HCT116 (cell line): ENCODE measurements around the gene SLC6A18. TPM values are rescaled to one million over a fixed set of nuclear protein-coding genes. Genes with fewer than 3 reads are reported as not detected.

Source experiments
- ATAC-seq: fragments of 200-7000 bp; cut with Tn5 transposase; 2 replicates; pipeline ENCODE4 v1.9.1; 2020; ENCODE audit warnings: mild to moderate bottlenecking, moderate library complexity
- BruUV-seq: library from RNA; stranded (reverse); fragments of 400-500 nt; replicated peaks from 2 replicates; lab custom pipeline; 2021; lab: Mats Ljungman, UMichigan
- CTCF ChIA-PET: fragments of 300-600 bp; sonication (Branson Sonifier 250); formaldehyde crosslinking; loops from one replicate; lab custom pipeline; 2021; ENCODE audit warnings: antibody characterized with exemption; lab: Charles Lee
- POLR2A ChIA-PET: fragments of 300-600, 350-600 bp; sonication (Branson Sonifier 250); formaldehyde crosslinking; loops from one replicate; lab custom pipeline; 2021; ENCODE audit warnings: antibody characterized with exemption; lab: Charles Lee
- RAD21 ChIA-PET, 2 experiments: fragments of 300-600 bp; sonication (Branson Sonifier 250); formaldehyde crosslinking; loops; one replicate each; lab custom pipeline; 2023; ENCODE audit warnings: low total read pairs in 2 of 2; ENCODE audit not compliant: uncharacterized antibody in 2 of 2, unreplicated experiment in 2 of 2, low non-redundant PET in 1 of 2; lab: Charles Lee
- DNase-seq: peaks from one replicate; pipeline ENCODE4 v3.0.0-alpha.2; 2010; ENCODE audit warnings: low read depth, low spot score
- H2AFZ ChIP-seq: fragments of 200-600 bp; shearing (Covaris generic), sonication (generic); 2 replicates; pipeline ENCODE4 v1.6.1; 2017; ENCODE audit warnings: low read depth, mixed run types, mixed read lengths, antibody characterized with exemption, low read length; ENCODE audit not compliant: poor library complexity, severe bottlenecking
- H3K27ac ChIP-seq: 2 replicates; pipeline ENCODE4 v1.5.1; 2012; ENCODE audit warnings: low read depth, low read length
- H3K27me3 ChIP-seq: fragments of 200-600 bp; sonication (generic); 2 replicates; pipeline ENCODE4 v1.6.1; 2016; ENCODE audit warnings: mixed run types, low read length, mixed read lengths; ENCODE audit not compliant: insufficient read depth
- H3K36me3 ChIP-seq, 2 experiments: fragments of 200-500 bp in 1 of 2; fragments of 200-600 bp in 1 of 2; sonication (Bioruptor generic) in 1 of 2; sonication (generic) in 1 of 2; 2 replicates each; pipeline versions ENCODE4 v1.5.1 to v1.6.1; 2014 to 2016; ENCODE audit warnings: low read length in 2 of 2, inconsistent platforms in 1 of 2, mixed read lengths in 1 of 2, mixed run types in 1 of 2; ENCODE audit not compliant: insufficient read depth in 2 of 2, control insufficient read depth in 1 of 2
- H3K4me1 ChIP-seq, 2 experiments: fragments of 200-600 bp in 1 of 2; sonication (generic) in 1 of 2; 2 replicates each; pipeline versions ENCODE4 v1.5.1 to v1.6.1; 2012 to 2017; ENCODE audit warnings: low read length in 2 of 2, inconsistent platforms in 1 of 2, mild to moderate bottlenecking in 1 of 2, mixed read lengths in 1 of 2, mixed run types in 1 of 2, moderate library complexity in 1 of 2; ENCODE audit not compliant: insufficient read depth in 2 of 2, control insufficient read depth in 1 of 2
- H3K4me2 ChIP-seq: fragments of 200-600 bp; sonication (generic); 2 replicates; pipeline ENCODE4 v1.6.1; 2017; ENCODE audit warnings: mixed run types, low read length, mixed read lengths
- H3K4me3 ChIP-seq, 2 experiments: fragments of 200-600 bp in 1 of 2; sonication (generic) in 1 of 2; replicated peaks in 1 of 2; 2 replicates each; pipeline ENCODE4 v1.5.1; 2011 to 2016; ENCODE audit warnings: low read length in 2 of 2, control low read depth in 1 of 2, low read depth in 1 of 2, mild to moderate bottlenecking in 1 of 2, mixed read lengths in 1 of 2, mixed run types in 1 of 2
- H3K79me2 ChIP-seq: fragments of 200-600 bp; sonication (generic); 2 replicates; pipeline ENCODE4 v1.6.1; 2017; ENCODE audit warnings: mild to moderate bottlenecking, mixed run types, low read length, moderate library complexity, mixed read lengths; ENCODE audit not compliant: insufficient read depth
- H3K9ac ChIP-seq: fragments of 200-600 bp; sonication (generic); 2 replicates; pipeline ENCODE4 v1.6.1; 2016; ENCODE audit warnings: low read length, mixed read lengths
- H3K9me2 ChIP-seq: fragments of 200-600 bp; sonication (generic), shearing (Covaris generic); 2 replicates; pipeline ENCODE4 v1.6.1; 2017; ENCODE audit warnings: mixed run types, mild to moderate bottlenecking, moderate library complexity; ENCODE audit not compliant: insufficient read depth
- H3K9me3 ChIP-seq, 2 experiments: fragments of 200-500 bp in 1 of 2; fragments of 200-600 bp in 1 of 2; sonication (Bioruptor generic) in 1 of 2; sonication (generic) in 1 of 2; 2 replicates each; pipeline ENCODE4 v1.6.1; 2014 to 2017; ENCODE audit warnings: low read length in 2 of 2, mixed read lengths in 2 of 2, inconsistent platforms in 1 of 2, low read depth in 1 of 2, mild to moderate bottlenecking in 1 of 2, mixed run types in 1 of 2, moderate library complexity in 1 of 2; ENCODE audit not compliant: control insufficient read depth in 1 of 2, insufficient read depth in 1 of 2
- H4K20me1 ChIP-seq: fragments of 200-600 bp; sonication (generic), shearing (Covaris generic); 2 replicates; pipeline ENCODE4 v1.6.1; 2017; ENCODE audit warnings: mixed run types, mild to moderate bottlenecking, moderate library complexity; ENCODE audit not compliant: insufficient read depth
- ATF3 ChIP-seq: IDR thresholded peaks from 2 replicates; pipeline ENCODE4 v1.6.1; 2012
- CBX3 ChIP-seq: IDR thresholded peaks from 2 replicates; pipeline ENCODE4 v1.6.1; 2012; ENCODE audit warnings: low read depth
- CEBPB ChIP-seq: IDR thresholded peaks from 2 replicates; pipeline ENCODE4 v1.6.1; 2012; ENCODE audit warnings: low read depth
- CTCF ChIP-seq, 3 experiments: fragments of 200-600 bp in 1 of 3; sonication (generic) in 1 of 3; IDR thresholded peaks in 2 of 3; conservative IDR thresholded peaks in 1 of 3; 2 replicates each; pipeline ENCODE4 v1.5.1; 2012 to 2017; ENCODE audit warnings: low read depth in 2 of 3, low read length in 2 of 3, antibody characterized with exemption in 1 of 3, borderline replicate concordance in 1 of 3, control low read depth in 1 of 3, mild to moderate bottlenecking in 1 of 3, mixed read lengths in 1 of 3, mixed run types in 1 of 3, moderate library complexity in 1 of 3; ENCODE audit not compliant: insufficient read depth in 1 of 3
- EGR1 ChIP-seq: IDR thresholded peaks from 2 replicates; pipeline ENCODE4 v1.6.1; 2012; ENCODE audit warnings: low read depth
- EZH2 ChIP-seq: fragments of 200-600 bp; sonication (generic); IDR thresholded peaks from 2 replicates; pipeline ENCODE4 v1.6.1; 2017; ENCODE audit warnings: antibody characterized with exemption, mixed run types
- EZH2phosphoT487 ChIP-seq: fragments of 200-600 bp; IDR thresholded peaks from 2 replicates; pipeline ENCODE4 v1.6.1; 2018; ENCODE audit warnings: antibody characterized with exemption, borderline replicate concordance
- FOSL1 ChIP-seq: IDR thresholded peaks from 2 replicates; pipeline ENCODE4 v1.6.1; 2012; ENCODE audit warnings: low read depth
- JUND ChIP-seq: IDR thresholded peaks from 2 replicates; pipeline ENCODE4 v1.6.1; 2012
- MAX ChIP-seq: IDR thresholded peaks from 2 replicates; pipeline ENCODE4 v1.6.1; 2012
- POLR2AphosphoS5 ChIP-seq: IDR thresholded peaks from 2 replicates; pipeline ENCODE4 v1.6.1; 2011; ENCODE audit warnings: mild to moderate bottlenecking, low read depth, low read length, moderate library complexity
- RAD21 ChIP-seq: IDR thresholded peaks from 2 replicates; pipeline ENCODE4 v1.6.1; 2012; ENCODE audit warnings: low read depth, mild to moderate bottlenecking
- SIN3A ChIP-seq: IDR thresholded peaks from 2 replicates; pipeline ENCODE4 v1.6.1; 2012; ENCODE audit warnings: low read depth
- SRF ChIP-seq: IDR thresholded peaks from 2 replicates; pipeline ENCODE4 v1.6.1; 2012; ENCODE audit warnings: low read depth
- TCF7L2 ChIP-seq: IDR thresholded peaks from 2 replicates; pipeline ENCODE4 v1.7.0; 2011; ENCODE audit warnings: borderline replicate concordance, inconsistent platforms; ENCODE audit not compliant: insufficient read depth, insufficient read length; ENCODE audit errors: extremely low read depth
- YY1 ChIP-seq: IDR thresholded peaks from 2 replicates; pipeline ENCODE4 v1.6.1; 2011; ENCODE audit warnings: low read length, low read depth, moderate library complexity, mild to moderate bottlenecking; ENCODE audit not compliant: insufficient replicate concordance; ENCODE audit errors: extremely low read depth
- ZFX ChIP-seq: fragments of 450-650 bp; IDR thresholded peaks from 2 replicates; pipeline ENCODE4 v1.6.1; 2017
- ZNF274 ChIP-seq: fragments of 200-500 bp; sonication (Bioruptor generic); IDR thresholded peaks from 2 replicates; pipeline ENCODE4 v1.6.1; 2014; ENCODE audit warnings: mild to moderate bottlenecking, low read depth, low read length, inconsistent platforms
- intact Hi-C: fragments of 100-400 bp; cut with micrococcal nuclease; formaldehyde crosslinking; loops from 2 replicates; pipeline ENCODE4 v1.10.0; 2022
- total RNA-seq: library from RNA; stranded (reverse); gene quantifications from one replicate; pipeline ENCODE4 v1.2.1, GENCODE V29; 2021; ENCODE audit not compliant: unreplicated experiment

SLC6A18 gene
- total RNA-seq, 1 experiment from 2014 or later, result not detected

- no peak overlapping the region for H3K4me2 ChIP-seq
- DNase-seq (no peak), ATAC-seq (no peak)
- intact Hi-C loops, result no loop called here
- no TSS peak for BruUV-seq
- H3K79me2 ChIP-seq, result no peaks in the 10 kb centered on the region
- no peaks in the 10 kb centered on the region for H3K27me3 ChIP-seq
- H3K9me3 ChIP-seq, result no peaks in the 10 kb centered on the region; a peak in 1 of 4 replicates
- H3K36me3 ChIP-seq, result no peaks in the 10 kb centered on the region
- H3K27ac ChIP-seq, result no peak overlapping the region
- ChIA-PET CTCF (no interaction called here), POLR2A (no interaction called here), RAD21 (no interaction called here)
- H3K9ac ChIP-seq, result no peak overlapping the region
- H3K4me3 ChIP-seq, result no peak overlapping the region
- no peaks in the 10 kb centered on the region for H3K9me2 ChIP-seq
- TF ChIP-seq CTCF (IDR thresholded peaks at IDR 0.05 in 2 of 3, conservative IDR thresholded peaks at IDR 0.05 in 1 of 3; ENCODE audit: borderline replicate concordance in 1 of 3, insufficient read depth in 1 of 3, low read depth in 2 of 3, low read length in 2 of 3) (no peak), CEBPB (no peak), EGR1 (no peak), EZH2phosphoT487 (no peak), JUND (no peak), SIN3A (no peak), SRF (no peak), ZNF274 (no peak), RAD21 (no peak), TCF7L2 (no peak), CBX3 (no peak), YY1 (no peak), POLR2AphosphoS5 (no peak), MAX (no peak), ZFX (no peak), ATF3 (no peak), EZH2 (no peak), FOSL1 (no peak)
- H4K20me1 ChIP-seq, result no peaks in the 10 kb centered on the region
- no peak overlapping the region for H2AFZ ChIP-seq
- peaks cover 0 to 5% of the 10 kb centered on the region in 2 experiments; a peak in 1 of 4 replicates for H3K4me1 ChIP-seq
Measured at GRCh38 chr5:1216211-1216917, 8.8 kb upstream of the SLC6A18 start.
